A549 (cell line): ENCODE data around the gene HOXD10.

Source experiments
- BHLHE40 ChIP-seq: IDR thresholded peaks from 2 replicates; pipeline ENCODE4 v1.6.1; 2012; ENCODE audit warnings: low read depth, low read length, inconsistent platforms
- CBX2 ChIP-seq: fragments of 200-600 bp; sonication (generic); IDR thresholded peaks from 2 replicates; pipeline ENCODE4 v1.6.1; 2016; ENCODE audit warnings: low read depth, mild to moderate bottlenecking, borderline replicate concordance
- CTCF ChIP-seq: fragments of >200 bp; sonication (Bioruptor Twin); formaldehyde crosslinking; IDR thresholded peaks from 3 replicates; pipeline ENCODE4 v1.5.1; 2016
- ELK1 ChIP-seq: fragments of 150-350 bp; IDR thresholded peaks from 2 replicates; pipeline ENCODE4 v1.6.1; 2014; ENCODE audit warnings: low read depth, mild to moderate bottlenecking, low read length
- EP300 ChIP-seq, 2 experiments: fragments of >200 bp; sonication (Bioruptor Twin); formaldehyde crosslinking; IDR thresholded peaks; 2 replicates in 1 of 2; 3 replicates in 1 of 2; pipeline ENCODE4 v1.6.1; 2016 to 2017
- JUNB ChIP-seq: fragments of >200 bp; sonication (Bioruptor Twin); formaldehyde crosslinking; IDR thresholded peaks from 2 replicates; pipeline ENCODE4 v1.6.1; 2016
- MAX ChIP-seq: IDR thresholded peaks from 2 replicates; pipeline ENCODE4 v1.6.1; 2012
- MYC ChIP-seq: IDR thresholded peaks from 2 replicates; pipeline ENCODE4 v1.6.1; 2012; ENCODE audit warnings: mild to moderate bottlenecking, inconsistent platforms, low read length, improper control_type of control experiment, borderline replicate concordance
- POLR2A ChIP-seq: IDR thresholded peaks from 2 replicates; pipeline ENCODE4 v1.6.1; 2012; ENCODE audit warnings: mild to moderate bottlenecking, low read length
- RARB ChIP-seq: fragments of 250-450 bp; sonication (Bioruptor Pico); IDR thresholded peaks from 2 replicates; pipeline ENCODE4 v1.8.0; 2021; ENCODE audit warnings: mild to moderate bottlenecking, moderate library complexity
- RFX5 ChIP-seq: fragments of 450-650 bp; IDR thresholded peaks from 2 replicates; pipeline ENCODE4 v1.7.1; 2014; ENCODE audit warnings: antibody characterized with exemption, mild to moderate bottlenecking, moderate library complexity
- RNF2 ChIP-seq: fragments of 200-600 bp; sonication (generic); IDR thresholded peaks from 2 replicates; pipeline ENCODE4 v1.6.1; 2016; ENCODE audit warnings: low read depth, mild to moderate bottlenecking, antibody characterized with exemption, moderate library complexity, borderline replicate concordance
- TFCP2L1 ChIP-seq: fragments of 250-450 bp; sonication (Bioruptor Pico); IDR thresholded peaks from 2 replicates; pipeline ENCODE4 v1.5.0; 2021; ENCODE audit warnings: mild to moderate bottlenecking
- ZFP36 ChIP-seq: fragments of 450-650 bp; IDR thresholded peaks from 2 replicates; pipeline ENCODE4 v1.6.1; 2014; ENCODE audit warnings: borderline replicate concordance; ENCODE audit not compliant: partially characterized antibody

- no peak for TF ChIP-seq CBX2
- TF ChIP-seq POLR2A, result no peak
- no peak for TF ChIP-seq CTCF
- TF ChIP-seq BHLHE40, result no peak
- no peak for TF ChIP-seq RARB (CRISPR knock-in tag)
- 0 out of 2 replicates have a peak, but pooled peaks have one; percentile 9 for TF ChIP-seq RNF2
- TF ChIP-seq MAX, result 0 out of 2 replicates have a peak, but pooled peaks have one; percentile 5
- no peak for TF ChIP-seq EP300 (IDR thresholded peaks at IDR 0.05)
- TF ChIP-seq JUNB, result no peak
- TF ChIP-seq TFCP2L1 (CRISPR knock-in tag), result no peak
- no peak for TF ChIP-seq ZFP36
- no peak for TF ChIP-seq ELK1
- no peak for TF ChIP-seq RFX5
- TF ChIP-seq MYC, result no peak
These were observed 37.9 kb upstream of the HOXD10 start for GRCh38 chr2:176078541-176079284.
